Right atrium auricular region (tissue), 2 donors: ENCODE results near the gene NEUROG2. TPM values are rescaled to one million over a fixed set of nuclear protein-coding genes. Genes with fewer than 3 reads are reported as not detected.
A peak's percentile ranks its signal among the peaks of the same experiment; 100 is the strongest.

ENCODE experiments used
- DNase-seq: peaks from one replicate; pipeline ENCODE4 v3.0.0-alpha.2; 2019; ENCODE audit warnings: low spot score
- H3K27ac ChIP-seq, 2 donors: fragments of 200-600 bp; sonication (generic); 1 replicate in 1 of 2; 2 replicates in 1 of 2; pipeline ENCODE4 v1.5.1; 2016 to 2019
- H3K27me3 ChIP-seq, 2 donors: fragments of 200-600 bp; sonication (generic); one replicate each; pipeline versions ENCODE4 v1.5.1 to v1.6.0; 2017 to 2019
- H3K36me3 ChIP-seq: fragments of 200-600 bp; sonication (generic); one replicate; pipeline ENCODE4 v1.5.1; 2016
- H3K4me1 ChIP-seq, 2 donors: fragments of 200-600 bp; sonication (generic); one replicate each; pipeline versions ENCODE4 v1.5.1 to v1.6.0; 2017 to 2019
- H3K4me3 ChIP-seq, 2 donors: fragments of 200-600 bp; sonication (generic); 1 replicate in 1 of 2; 2 replicates in 1 of 2; pipeline ENCODE4 v1.5.1; 2017 to 2019; ENCODE audit warnings: mild to moderate bottlenecking in 1 of 2, moderate library complexity in 1 of 2
- H3K9me3 ChIP-seq, 2 donors: fragments of 200-600 bp; sonication (generic); one replicate each; pipeline ENCODE4 v1.5.1; 2019
- total RNA-seq, 2 donors: library from RNA; depleted of rRNA; stranded (reverse); fragments of >200 nt; gene quantifications; one replicate each; pipeline ENCODE4 v1.1.0, GENCODE V29; 2016
- TF ChIP-seq, protein P1 (sequence below), 2 donors: fragments of 200-600 bp; sonication (generic); IDR thresholded peaks; one replicate each; pipeline ENCODE4 v1.5.1; 2019; ENCODE audit warnings: antibody characterized with exemption in 2 of 2

Gene NEUROG2
- total RNA-seq, 2 donors from 2014 or later = not detected

DNA sequence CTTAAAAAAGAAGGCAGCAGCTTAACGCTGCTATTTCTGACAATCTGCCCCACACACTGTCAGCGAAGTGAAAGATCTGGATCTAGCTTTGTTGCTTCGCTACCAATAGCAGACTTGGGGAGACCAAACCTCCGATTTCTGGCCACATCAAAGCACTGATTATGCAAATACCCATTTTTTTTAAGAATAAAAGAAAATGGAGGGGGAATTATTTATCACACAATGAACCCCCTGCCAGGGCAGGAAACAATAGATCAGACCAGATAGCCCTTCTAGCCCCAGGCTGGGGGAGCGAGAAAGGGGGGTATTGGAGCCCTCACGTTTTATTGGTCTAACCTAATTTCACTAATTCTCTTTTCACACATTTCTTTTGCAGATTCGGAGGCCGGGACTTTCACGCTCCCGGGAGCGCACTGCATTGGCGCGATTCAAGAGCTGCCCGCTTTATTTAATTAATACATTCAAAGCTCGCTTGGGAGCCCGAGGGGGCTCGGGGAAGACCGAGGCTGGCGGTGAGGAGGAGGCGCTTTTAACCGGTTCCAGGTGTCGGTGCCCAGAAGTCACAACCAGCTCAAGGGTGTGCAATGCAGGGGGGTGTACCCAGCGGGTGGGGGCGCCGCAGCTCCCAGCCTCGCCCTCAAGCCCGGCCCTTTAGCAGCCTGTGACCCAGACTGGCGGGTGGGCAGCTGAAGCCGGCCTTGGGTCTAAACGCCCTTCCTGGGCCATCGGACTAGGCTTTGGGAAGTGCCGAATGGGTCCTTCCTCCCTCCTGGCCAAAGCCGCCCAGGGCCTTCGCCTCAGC is 5.5 kb downstream of the NEUROG2 start:
- no peak for DNase-seq
- Histone ChIP-seq H3K4me1 (peaks cover 0 to 39% of the 10 kb centered on the region in 2 donors), H3K4me3 (peak overlapping the region in 1 of 2 donors; percentile 26), H3K9me3 (peaks cover 0 to 17% of the 10 kb centered on the region in 2 donors), H3K27ac (no peak overlapping the region), H3K27me3 (peaks cover 51 to 58% of the 10 kb centered on the region in 2 donors), H3K36me3 (no peaks in the 10 kb centered on the region)
- TF ChIP-seq, protein P1, sequence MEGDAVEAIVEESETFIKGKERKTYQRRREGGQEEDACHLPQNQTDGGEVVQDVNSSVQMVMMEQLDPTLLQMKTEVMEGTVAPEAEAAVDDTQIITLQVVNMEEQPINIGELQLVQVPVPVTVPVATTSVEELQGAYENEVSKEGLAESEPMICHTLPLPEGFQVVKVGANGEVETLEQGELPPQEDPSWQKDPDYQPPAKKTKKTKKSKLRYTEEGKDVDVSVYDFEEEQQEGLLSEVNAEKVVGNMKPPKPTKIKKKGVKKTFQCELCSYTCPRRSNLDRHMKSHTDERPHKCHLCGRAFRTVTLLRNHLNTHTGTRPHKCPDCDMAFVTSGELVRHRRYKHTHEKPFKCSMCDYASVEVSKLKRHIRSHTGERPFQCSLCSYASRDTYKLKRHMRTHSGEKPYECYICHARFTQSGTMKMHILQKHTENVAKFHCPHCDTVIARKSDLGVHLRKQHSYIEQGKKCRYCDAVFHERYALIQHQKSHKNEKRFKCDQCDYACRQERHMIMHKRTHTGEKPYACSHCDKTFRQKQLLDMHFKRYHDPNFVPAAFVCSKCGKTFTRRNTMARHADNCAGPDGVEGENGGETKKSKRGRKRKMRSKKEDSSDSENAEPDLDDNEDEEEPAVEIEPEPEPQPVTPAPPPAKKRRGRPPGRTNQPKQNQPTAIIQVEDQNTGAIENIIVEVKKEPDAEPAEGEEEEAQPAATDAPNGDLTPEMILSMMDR (IDR thresholded peaks at IDR 0.05) = no peak

DNA sequence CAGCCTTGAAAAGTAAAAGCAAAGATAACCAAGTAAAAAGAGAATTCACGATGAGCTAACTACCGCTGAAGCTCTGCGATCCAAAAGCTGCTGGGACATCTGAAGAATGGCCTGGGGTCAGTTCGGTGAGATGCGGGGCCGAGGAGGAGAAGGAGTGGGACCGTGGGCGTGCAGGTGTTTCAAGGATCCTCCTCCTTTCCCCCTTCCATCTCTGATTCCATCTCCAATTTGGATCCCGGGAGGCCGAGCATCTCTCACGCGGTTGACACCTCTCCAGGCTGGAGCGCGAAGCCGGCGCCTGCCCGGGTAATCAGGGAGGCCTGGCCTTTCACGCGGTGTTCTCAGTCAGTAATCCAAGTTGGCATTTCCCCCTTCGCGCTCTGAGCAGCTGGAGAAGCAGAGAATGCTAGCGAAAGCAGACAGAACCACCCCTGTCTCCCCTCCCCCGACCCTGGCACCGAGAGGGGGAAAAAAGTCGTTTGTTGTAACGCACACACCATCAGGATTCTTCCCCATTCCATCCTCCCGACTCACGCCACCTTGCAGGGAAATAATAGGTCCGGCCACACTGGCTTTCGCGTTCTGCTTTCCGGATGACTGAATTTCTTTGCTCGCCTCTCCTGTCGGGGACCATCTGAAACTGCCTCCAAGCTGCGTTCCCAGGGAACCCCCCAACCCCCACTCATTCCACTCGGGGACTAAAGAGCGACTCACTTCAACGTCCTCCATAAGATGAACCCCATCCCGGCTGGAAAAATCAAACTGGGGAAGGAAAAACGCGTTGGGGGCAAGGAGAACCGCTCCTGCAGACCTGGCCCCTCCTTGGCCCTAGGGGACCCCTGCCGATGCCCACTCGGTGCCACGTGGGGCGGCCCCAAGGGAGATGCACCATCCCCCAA is 6.5 kb downstream of the NEUROG2 start:
- Histone ChIP-seq H3K4me3 (peak overlapping the region in 1 of 2 donors; percentile 26), H3K36me3 (no peaks in the 10 kb centered on the region), H3K9me3 (peaks cover 0 to 17% of the 10 kb centered on the region in 2 donors), H3K27ac (no peak overlapping the region), H3K27me3 (peaks cover 49 to 51% of the 10 kb centered on the region in 2 donors), H3K4me1 (peaks cover 0 to 29% of the 10 kb centered on the region in 2 donors)
- TF ChIP-seq, protein P1 (IDR thresholded peaks at IDR 0.05) = no peak
- no peak for DNase-seq

DNA sequence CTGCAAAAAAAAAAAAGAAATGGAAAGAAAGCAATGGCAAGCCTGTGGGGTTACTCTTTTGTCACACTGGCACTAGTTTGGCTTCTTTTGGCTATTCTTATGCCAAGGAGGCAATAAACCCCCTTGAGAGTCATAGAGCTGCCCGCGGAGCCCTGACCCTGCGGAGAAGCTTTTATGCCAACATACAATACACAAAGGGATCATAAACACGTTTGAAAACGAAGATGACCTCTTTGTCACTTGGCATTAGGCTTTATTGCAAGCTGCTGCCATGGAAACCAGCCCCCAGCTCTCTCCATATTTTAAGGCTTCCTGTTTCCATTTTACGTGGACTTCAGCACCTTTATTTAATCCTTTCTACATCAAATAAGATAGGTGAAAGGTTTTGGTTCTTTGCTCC is 7.6 kb downstream of the NEUROG2 start:
- TF ChIP-seq, protein P1 (IDR thresholded peaks at IDR 0.05) = no peak
- no peak overlapping the region for H3K4me3 ChIP-seq
- no peaks in the 10 kb centered on the region for H3K36me3 ChIP-seq
- DNase-seq = no peak
- peaks cover 37 to 47% of the 10 kb centered on the region in 2 donors for H3K27me3 ChIP-seq
- H3K27ac ChIP-seq = no peak overlapping the region
- peaks cover 0 to 17% of the 10 kb centered on the region in 2 donors for H3K9me3 ChIP-seq
- peaks cover 0 to 24% of the 10 kb centered on the region in 2 donors for H3K4me1 ChIP-seq

DNA sequence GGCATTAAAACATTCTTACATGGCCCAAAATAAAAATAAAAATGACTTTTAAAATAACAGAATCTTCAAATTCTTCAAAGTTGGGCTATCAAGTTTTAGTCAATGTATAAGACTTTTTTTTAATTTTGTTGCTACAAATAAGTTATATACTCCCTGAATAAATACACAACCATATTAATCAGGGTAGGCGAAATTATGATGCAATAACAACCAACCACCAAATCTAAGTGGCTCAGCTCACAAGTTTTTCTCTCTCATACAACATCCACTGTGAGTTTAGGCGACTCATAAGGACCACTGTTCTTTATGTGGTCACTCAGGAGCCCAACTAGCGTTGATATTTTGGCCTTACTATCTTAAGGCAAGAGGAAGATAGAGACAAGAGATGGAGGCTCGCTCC is 11.2 kb downstream of the NEUROG2 start:
- H3K4me3 ChIP-seq = no peak overlapping the region
- peaks cover 0 to 6% of the 10 kb centered on the region in 2 donors for H3K4me1 ChIP-seq
- DNase-seq = no peak
- H3K27ac ChIP-seq = no peak overlapping the region
- H3K36me3 ChIP-seq = no peaks in the 10 kb centered on the region
- peaks cover 15 to 17% of the 10 kb centered on the region in 2 donors for H3K27me3 ChIP-seq
- TF ChIP-seq, protein P1 (IDR thresholded peaks at IDR 0.05) = no peak
- H3K9me3 ChIP-seq = peaks cover 0 to 7% of the 10 kb centered on the region in 2 donors

DNA sequence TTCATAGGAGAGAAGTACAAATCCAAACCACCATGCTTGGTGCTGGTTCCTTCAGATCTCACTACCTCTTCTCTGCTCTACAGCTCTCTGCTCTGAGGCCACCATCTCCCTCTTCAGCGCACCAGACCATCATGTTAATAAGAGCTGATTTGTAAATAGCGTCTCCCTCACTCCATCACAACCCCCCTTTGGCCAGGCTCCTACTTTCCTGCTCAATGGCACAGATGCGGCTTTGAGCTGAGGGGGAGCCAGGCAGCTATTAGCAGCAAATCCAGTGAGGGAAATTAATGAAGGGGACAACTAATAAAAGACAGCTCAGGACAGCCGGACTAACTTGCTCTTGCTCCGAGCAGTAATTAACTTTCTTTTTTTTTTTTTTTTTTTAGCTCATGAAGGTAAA is 13.1 kb downstream of the NEUROG2 start:
- Histone ChIP-seq H3K27me3 (peaks cover 0 to 4% of the 10 kb centered on the region in 2 donors), H3K4me1 (no peaks in the 10 kb centered on the region), H3K9me3 (no peaks in the 10 kb centered on the region), H3K4me3 (no peak overlapping the region), H3K27ac (no peak overlapping the region), H3K36me3 (no peaks in the 10 kb centered on the region)
- TF ChIP-seq, protein P1 (IDR thresholded peaks at IDR 0.05) = no peak
- DNase-seq = no peak
